GM10248 (cell line): Measurements from ENCODE around the gene TRIM16.
A peak's percentile ranks its signal among the peaks of the same experiment; 100 is the strongest.
"Not testable (repeated sequence)": the region's sequence is repeated elsewhere in the genome, so short reads cannot be mapped to it uniquely, and the experiment has no call there.

Experiments
- CTCF ChIA-PET: fragments of 300-600 bp; sonication (Branson Sonifier 250); formaldehyde crosslinking; extraction: SDS; loops from one replicate; lab custom pipeline; 2021; ENCODE audit warnings: antibody characterized with exemption; lab: Yijun Ruan, JAX
- POLR2A ChIA-PET: fragments of 350-650 bp; sonication (Branson Sonifier 250); formaldehyde crosslinking; extraction: SDS; loops from one replicate; lab custom pipeline; 2020; ENCODE audit warnings: antibody characterized with exemption; lab: Yijun Ruan, JAX
- DNase-seq: peaks from one replicate; pipeline ENCODE4 v3.0.0; 2012; ENCODE audit errors: extremely low spot score

The TRIM16 gene

GRCh38 chr17:15683824-15684478 lies at the start of gene TRIM16:
TSS of gene TRIM16 (minus strand) at chr17:15684311. CDS start at chr17:15651609, 32,702 bp downstream.
- POLR2A ChIA-PET, CTCF ChIA-PET: not testable (repeated sequence)
- peak; percentile 67 for DNase-seq

GRCh38 chr17:15733174-15733789 lies 49.2 kb upstream of the TRIM16 start:
- CTCF ChIA-PET, DNase-seq, POLR2A ChIA-PET: not testable (repeated sequence)

DNA sequence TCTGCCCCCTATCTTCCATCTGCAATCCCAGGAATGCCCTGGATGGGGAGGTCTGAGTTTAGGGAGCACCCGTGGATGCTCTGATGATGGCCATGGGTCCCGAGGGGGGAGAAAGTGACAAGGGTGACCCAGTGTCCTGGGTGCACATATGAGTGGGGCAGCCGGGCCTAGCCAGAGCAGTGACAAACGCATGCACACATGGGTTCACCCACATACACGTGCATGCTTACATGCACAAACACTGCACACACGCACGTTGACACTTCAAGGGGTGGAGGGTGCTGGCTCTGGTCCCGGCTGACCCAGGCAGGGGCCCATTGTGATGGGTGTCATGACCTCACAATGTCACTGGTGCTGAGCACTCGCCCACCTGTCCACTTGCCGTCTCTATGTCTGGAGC lies 47.8 kb upstream of the TRIM16 start, which contains the start of gene TBC1D26:
Gene TBC1D26 (plus strand): TSS at position 384 of the 400 bp plus-strand sequence. CDS start 3,066 bp downstream, outside the sequence.
- DNase-seq, POLR2A ChIA-PET, CTCF ChIA-PET: not testable (repeated sequence)

- DNase-seq, CTCF ChIA-PET, POLR2A ChIA-PET: not testable (repeated sequence)
Measured at GRCh38 chr17:15730535-15730934, 46.4 kb upstream of the TRIM16 start.

DNA sequence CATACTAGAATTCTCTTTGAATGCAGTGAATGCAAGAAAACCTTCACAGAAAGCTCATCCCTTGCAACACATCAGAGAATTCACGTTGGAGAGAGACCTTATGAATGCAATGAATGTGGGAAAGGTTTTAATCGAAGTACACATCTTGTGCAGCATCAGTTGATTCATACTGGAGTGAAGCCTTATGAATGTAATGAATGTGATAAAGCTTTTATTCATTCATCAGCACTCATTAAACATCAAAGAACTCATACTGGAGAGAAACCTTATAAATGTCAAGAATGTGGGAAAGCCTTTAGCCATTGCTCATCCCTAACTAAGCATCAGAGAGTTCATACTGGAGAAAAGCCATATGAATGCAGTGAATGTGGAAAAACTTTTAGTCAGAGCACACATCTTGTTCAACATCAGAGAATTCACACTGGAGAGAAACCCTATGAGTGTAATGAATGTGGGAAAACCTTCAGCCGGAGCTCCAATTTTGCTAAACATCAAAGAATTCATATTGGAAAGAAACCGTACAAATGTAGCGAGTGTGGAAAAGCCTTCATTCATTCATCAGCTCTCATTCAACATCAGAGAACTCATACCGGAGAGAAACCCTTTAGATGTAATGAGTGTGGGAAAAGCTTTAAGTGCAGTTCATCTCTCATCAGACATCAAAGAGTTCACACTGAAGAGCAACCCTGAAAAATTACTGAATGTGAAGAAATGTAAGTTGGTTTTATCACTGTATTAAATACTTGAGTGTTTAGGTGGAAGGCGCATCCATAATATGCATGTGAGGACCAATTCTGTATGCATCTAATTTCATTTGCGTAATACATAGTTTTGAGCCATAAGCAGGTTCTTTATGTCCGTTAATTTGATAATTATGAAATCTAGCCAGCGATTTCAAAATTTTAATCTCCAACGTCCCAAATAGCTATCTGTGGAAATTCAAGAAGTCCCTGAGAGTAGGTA lies 32.8 kb upstream of the TRIM16 start:
- CTCF ChIA-PET, DNase-seq, POLR2A ChIA-PET: not testable (repeated sequence)

- DNase-seq, CTCF ChIA-PET, POLR2A ChIA-PET: not testable (repeated sequence)
Measured at GRCh38 chr17:15708879-15709278, 24.8 kb upstream of the TRIM16 start.

GRCh38 chr17:15704813-15705212 lies 20.7 kb upstream of the TRIM16 start:
- DNase-seq, POLR2A ChIA-PET, CTCF ChIA-PET: not testable (repeated sequence)

GRCh38 chr17:15704239-15704638 lies 20.1 kb upstream of the TRIM16 start:
- POLR2A ChIA-PET, CTCF ChIA-PET, DNase-seq: not testable (repeated sequence)

- DNase-seq, POLR2A ChIA-PET: not testable (repeated sequence)
Measured at GRCh38 chr17:15699937-15700336, 15.8 kb upstream of the TRIM16 start.

GRCh38 chr17:15699413-15699924 lies 15.4 kb upstream of the TRIM16 start, which contains the start of gene ZNF286A:
TSS of gene ZNF286A (plus strand) at chr17:15699752. CDS start at chr17:15700330, 578 bp downstream.
- CTCF ChIA-PET, POLR2A ChIA-PET: not testable (repeated sequence)

More at GRCh38 chr17:15699937-15700336, 15.8 kb upstream of the TRIM16 start:
- CTCF ChIA-PET = not testable (repeated sequence)

GRCh38 chr17:15698967-15699366 lies 14.9 kb upstream of the TRIM16 start:
- POLR2A ChIA-PET, DNase-seq, CTCF ChIA-PET: not testable (repeated sequence)

More at GRCh38 chr17:15699413-15699924, 15.4 kb upstream of the TRIM16 start, which contains the start of gene ZNF286A:
- DNase-seq = peak; percentile 92

DNA sequence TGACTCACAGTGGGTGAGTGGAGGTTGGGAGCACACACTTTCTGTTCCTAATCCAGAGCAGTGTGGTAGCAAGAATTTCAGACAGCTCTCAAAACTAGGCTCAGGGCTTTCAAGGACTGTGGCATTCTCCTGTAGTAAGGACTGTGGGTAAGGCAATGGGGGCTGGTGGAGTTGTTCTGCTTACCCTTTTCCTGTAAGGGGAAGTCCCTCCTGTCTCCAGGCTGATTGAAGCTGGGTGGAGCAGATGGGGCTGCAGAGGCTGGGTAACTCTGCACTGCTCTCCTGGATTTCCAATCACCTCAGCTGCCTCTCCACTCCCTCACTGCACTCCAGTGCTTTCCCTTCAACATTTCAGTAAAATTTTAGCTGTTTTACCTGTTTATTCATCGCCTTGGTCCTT lies 3.4 kb upstream of the TRIM16 start:
- DNase-seq, CTCF ChIA-PET, POLR2A ChIA-PET: not testable (repeated sequence)

DNA sequence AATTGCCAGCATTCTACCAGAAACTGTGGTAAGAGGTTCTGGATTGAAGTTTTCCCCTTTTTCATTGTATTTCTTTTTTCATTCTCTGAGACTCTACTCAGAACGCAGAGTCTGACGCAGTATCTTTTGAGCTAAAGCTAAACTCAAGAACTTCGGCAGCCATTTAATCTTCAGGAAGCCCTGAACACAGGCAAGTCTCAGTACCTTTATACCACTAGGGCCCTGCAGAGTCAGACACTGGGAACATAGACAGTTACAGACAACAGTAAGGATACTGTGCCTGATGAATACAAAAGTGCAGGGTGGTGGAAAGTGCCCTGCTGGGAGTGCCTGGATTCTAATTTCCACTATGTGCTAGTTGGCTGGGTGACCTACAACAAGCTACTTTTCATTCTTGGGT lies 976 bp downstream of the TRIM16 start:
- DNase-seq, POLR2A ChIA-PET, CTCF ChIA-PET: not testable (repeated sequence)

- CTCF ChIA-PET = not testable (repeated sequence)
Measured at GRCh38 chr17:15675991-15676390, 8.1 kb downstream of the TRIM16 start.

GRCh38 chr17:15674640-15675039 lies 9.5 kb downstream of the TRIM16 start:
- DNase-seq, CTCF ChIA-PET, POLR2A ChIA-PET: not testable (repeated sequence)

More at GRCh38 chr17:15675991-15676390, 8.1 kb downstream of the TRIM16 start:
- POLR2A ChIA-PET, DNase-seq: not testable (repeated sequence)

GRCh38 chr17:15669526-15669925 lies 14.6 kb downstream of the TRIM16 start:
- CTCF ChIA-PET, POLR2A ChIA-PET, DNase-seq: not testable (repeated sequence)
